Testis (tissue), 3 donors: ENCODE measurements around the gene CMTM8. TPM values are rescaled to one million over a fixed set of nuclear protein-coding genes. Genes with fewer than 3 reads are reported as not detected.

ENCODE experiments used
- DNase-seq: peaks from one replicate; pipeline ENCODE4 v3.0.0-alpha.2; 2019
- H3K27ac ChIP-seq, 2 donors: fragments of 200-600 bp; sonication (generic); one replicate each; pipeline ENCODE4 v1.5.1; 2019
- H3K27me3 ChIP-seq: fragments of 200-600 bp; sonication (generic); one replicate; pipeline ENCODE4 v1.5.1; 2019
- H3K36me3 ChIP-seq: fragments of 200-600 bp; sonication (generic); one replicate; pipeline ENCODE4 v1.5.1; 2017; ENCODE audit warnings: low read depth; ENCODE audit errors: missing control alignments
- H3K4me1 ChIP-seq: fragments of 200-600 bp; sonication (generic); one replicate; pipeline ENCODE4 v1.5.1; 2019
- H3K4me3 ChIP-seq, 2 donors: fragments of 200-600 bp; sonication (generic); one replicate each; pipeline ENCODE4 v1.5.1; 2017 to 2019
- H3K9me3 ChIP-seq: fragments of 200-600 bp; sonication (generic); one replicate; pipeline ENCODE4 v1.5.1; 2017
- CTCF ChIP-seq, 3 experiments: fragments of 450-650 bp in 2 of 3; fragments of 200-600 bp in 1 of 3; sonication (generic) in 1 of 3; IDR thresholded peaks; one replicate each; pipeline ENCODE4 v1.5.1; 2016 to 2019; ENCODE audit warnings: antibody characterized with exemption in 3 of 3, mild to moderate bottlenecking in 2 of 3, moderate library complexity in 1 of 3
- POLR2A ChIP-seq: fragments of 450-650 bp; IDR thresholded peaks from one replicate; pipeline ENCODE4 v1.6.1; 2017; ENCODE audit warnings: antibody characterized with exemption, mild to moderate bottlenecking, moderate library complexity
- WGBS, 2 donors: methylation state at CpG; one replicate each; pipeline ENCODE4 v1.1.5; 2018; 5-methylcytosine and 5-hydroxymethylcytosine counted together
- intact Hi-C: fragments of 100-400 bp; cut with DNase I; formaldehyde crosslinking; loops from one replicate; pipeline ENCODE4 v1.15.1; 2023; ENCODE audit warnings: low total_unique reads
- polyA plus RNA-seq: library from polyadenylated mRNA; stranded (reverse); fragments of 350-450 nt; fragmentation: Illumina TruSeq; extraction: RNeasy Lipid Tissue Mini Kit (QIAGEN cat#74804); gene quantifications from one replicate; pipeline ENCODE4 v1.2.3, GENCODE V29; 2014; ENCODE audit warnings: low read depth, low replicate concordance; ENCODE audit not compliant: insufficient read depth
- total RNA-seq, 2 donors: library from RNA; depleted of rRNA; stranded (reverse); fragments of >200 nt; gene quantifications; one replicate each; pipeline ENCODE4 v1.2.3, GENCODE V29; 2016

The CMTM8 gene
- total and polyA plus RNA-seq, 3 donors from 2014 or later, result 1.8 to 6.8 (median 2.5) TPM

- Histone ChIP-seq H3K4me3 (no peak overlapping the region), H3K4me1 (no peaks in the 10 kb centered on the region), H3K27ac (no peak overlapping the region), H3K36me3 (no peaks in the 10 kb centered on the region), H3K27me3 (no peaks in the 10 kb centered on the region), H3K9me3 (no peaks in the 10 kb centered on the region)
- WGBS, 2 donors, result 55 to 70% methylated on average over 1 of the region's 1 CpG
- no peak for TF ChIP-seq CTCF (IDR thresholded peaks at IDR 0.05)
- intact Hi-C loops, result no loop called here
- no peak for DNase-seq
These were observed 73.8 kb downstream of the CMTM8 start for GRCh38 chr3:32312251-32312650.

- H3K27ac ChIP-seq, result no peak overlapping the region
- no peaks in the 10 kb centered on the region for H3K9me3 ChIP-seq
- no peaks in the 10 kb centered on the region for H3K36me3 ChIP-seq
- intact Hi-C loops, result no loop called here
- no peaks in the 10 kb centered on the region for H3K27me3 ChIP-seq
- H3K4me3 ChIP-seq, result no peak overlapping the region
- no peak for TF ChIP-seq CTCF (IDR thresholded peaks at IDR 0.05)
- no peak for TF ChIP-seq POLR2A
- 93 to 95% methylated on average over 6 of the region's 6 CpGs for WGBS, 2 donors
- H3K4me1 ChIP-seq, result no peaks in the 10 kb centered on the region
- no peak for DNase-seq
These were observed 74.7 kb downstream of the CMTM8 start for GRCh38 chr3:32313169-32313568.

- intact Hi-C loops, result no loop called here
These were observed 75.4 kb downstream of the CMTM8 start for GRCh38 chr3:32313723-32314473.

GRCh38 chr3:32315441-32315840 is 77.0 kb downstream of the CMTM8 start:
- H3K4me1 ChIP-seq, result no peaks in the 10 kb centered on the region
- H3K4me3 ChIP-seq, result no peak overlapping the region
- intact Hi-C loops, result no loop called here
- DNase-seq, result no peak
- no peak overlapping the region for H3K27ac ChIP-seq
- WGBS, 2 donors, result 87 to 93% methylated on average over 3 of the region's 3 CpGs
- H3K9me3 ChIP-seq, result no peaks in the 10 kb centered on the region
- TF ChIP-seq CTCF (IDR thresholded peaks at IDR 0.05) (no peak), POLR2A (no peak)
- H3K36me3 ChIP-seq, result no peaks in the 10 kb centered on the region
- no peaks in the 10 kb centered on the region for H3K27me3 ChIP-seq

More at GRCh38 chr3:32313723-32314473, 75.4 kb downstream of the CMTM8 start:
- no peak overlapping the region for H3K27ac ChIP-seq
- WGBS, 2 donors, result 59 to 63% methylated on average over 5 of the region's 5 CpGs
- TF ChIP-seq CTCF (IDR thresholded peaks at IDR 0.05) (no peak), POLR2A (no peak)
- DNase-seq, result no peak
- H3K4me3 ChIP-seq, result no peak overlapping the region
- H3K27me3 ChIP-seq, result no peaks in the 10 kb centered on the region
- no peaks in the 10 kb centered on the region for H3K36me3 ChIP-seq
- H3K9me3 ChIP-seq, result no peaks in the 10 kb centered on the region
- no peaks in the 10 kb centered on the region for H3K4me1 ChIP-seq

GRCh38 chr3:32316319-32316718 is 77.8 kb downstream of the CMTM8 start:
- Histone ChIP-seq H3K9me3 (no peaks in the 10 kb centered on the region), H3K4me1 (no peaks in the 10 kb centered on the region), H3K36me3 (no peaks in the 10 kb centered on the region), H3K27me3 (no peaks in the 10 kb centered on the region), H3K27ac (no peak overlapping the region), H3K4me3 (no peak overlapping the region)
- TF ChIP-seq POLR2A, result no peak
- no peak for DNase-seq
- intact Hi-C loops, result no loop called here
- 69 to 80% methylated on average over 2 of the region's 2 CpGs for WGBS, 2 donors
